Activated T-cell treated with anti-CD3 and anti-CD28 coated beads for 48 hours (primary cell): Measurements from ENCODE around the gene PXMP4.
A peak's percentile ranks its signal among the peaks of the same experiment; 100 is the strongest.

Experiments
- DNase-seq: peaks from one replicate; pipeline ENCODE4 v3.0.0-alpha.2; 2020; ENCODE audit warnings: low read depth

PXMP4 gene

GRCh38 chr20:33732166-33732970 is 12.3 kb upstream of the PXMP4 start:
- no peak for DNase-seq

GRCh38 chr20:33731693-33732165 is 11.6 kb upstream of the PXMP4 start, which contains the start of gene ZNF341:
Gene ZNF341 (plus strand): TSS chr20:33731996. CDS start chr20:33732022, 26 bp downstream.
- peak; percentile 89 for DNase-seq

GRCh38 chr20:33730946-33731692 is 11.0 kb upstream of the PXMP4 start:
- no peak for DNase-seq

DNA sequence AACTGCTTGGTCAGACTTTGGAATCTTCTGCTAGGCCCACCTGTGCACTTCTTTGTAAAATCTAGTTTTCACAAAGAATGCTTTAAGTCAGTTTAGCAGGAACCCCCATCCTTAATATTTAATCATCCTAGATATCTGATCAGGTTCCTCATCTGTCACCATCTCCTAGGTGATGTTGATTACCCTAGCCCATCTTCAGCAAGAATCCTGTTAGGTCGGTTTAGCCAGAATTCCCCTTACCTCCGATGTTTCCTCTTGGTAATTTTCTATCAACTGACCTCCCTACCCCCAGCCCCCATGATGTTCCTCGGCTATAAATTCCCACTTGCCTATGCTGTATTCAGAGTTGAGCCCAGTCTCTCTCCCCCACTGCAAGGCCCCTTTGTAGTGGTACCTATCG is 9.0 kb upstream of the PXMP4 start:
- no peak for DNase-seq

DNA sequence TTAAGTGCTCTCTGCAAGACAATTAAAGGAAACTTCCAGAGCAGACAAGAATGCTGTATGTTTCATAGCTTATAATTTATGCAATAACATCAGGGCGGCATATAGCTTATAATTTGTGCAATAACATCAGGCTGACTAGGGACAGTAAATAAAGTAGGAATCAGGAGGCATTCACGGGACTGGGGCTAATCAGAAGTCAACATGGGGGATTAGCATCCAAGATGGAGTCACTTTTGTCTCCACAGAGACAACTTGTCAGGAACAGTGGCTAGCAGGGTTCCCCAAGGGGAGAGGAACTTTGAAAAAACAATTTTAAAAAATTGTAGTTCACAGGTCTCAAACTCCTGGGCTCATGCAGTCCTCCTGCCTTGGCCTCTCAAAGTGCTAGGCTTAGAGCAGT is 8.4 kb upstream of the PXMP4 start:
- DNase-seq, result no peak

- DNase-seq, result no peak
These were observed 7.7 kb upstream of the PXMP4 start for GRCh38 chr20:33727806-33728205.

- DNase-seq, result no peak
These were observed 7.0 kb upstream of the PXMP4 start for GRCh38 chr20:33727115-33727479.

DNA sequence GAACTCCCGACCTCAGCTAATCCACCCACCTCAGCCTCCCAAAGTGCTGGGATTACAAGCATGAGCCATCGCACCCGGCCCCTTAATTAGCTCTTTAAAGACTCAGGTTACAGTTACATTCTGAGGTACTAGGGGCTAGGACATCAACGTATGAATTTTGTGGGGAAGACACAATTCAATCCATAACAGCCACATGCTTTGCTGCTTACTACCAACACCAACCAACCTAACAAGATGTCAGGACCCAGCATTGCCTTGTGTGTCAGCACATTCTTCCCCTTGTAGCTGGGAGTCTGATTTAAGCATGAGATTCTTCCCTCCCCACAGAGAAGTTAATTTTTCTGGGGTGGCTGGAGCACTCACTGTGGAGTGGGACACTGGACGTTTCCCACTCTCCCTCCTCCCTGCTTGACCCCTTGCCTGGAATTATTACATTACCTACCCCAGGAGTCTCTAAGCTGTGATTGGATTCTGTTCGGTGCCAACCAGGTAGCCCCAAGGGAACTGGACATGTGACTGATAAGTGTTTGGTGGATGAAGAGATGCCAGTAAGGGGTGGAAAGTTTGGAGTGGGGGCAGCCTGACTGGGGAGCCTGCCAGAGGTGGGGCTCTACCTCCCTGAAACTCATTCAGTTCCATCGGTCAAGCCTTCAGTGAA is 5.6 kb upstream of the PXMP4 start:
- DNase-seq, result no peak

GRCh38 chr20:33724439-33725094 is 4.5 kb upstream of the PXMP4 start:
- no peak for DNase-seq

DNA sequence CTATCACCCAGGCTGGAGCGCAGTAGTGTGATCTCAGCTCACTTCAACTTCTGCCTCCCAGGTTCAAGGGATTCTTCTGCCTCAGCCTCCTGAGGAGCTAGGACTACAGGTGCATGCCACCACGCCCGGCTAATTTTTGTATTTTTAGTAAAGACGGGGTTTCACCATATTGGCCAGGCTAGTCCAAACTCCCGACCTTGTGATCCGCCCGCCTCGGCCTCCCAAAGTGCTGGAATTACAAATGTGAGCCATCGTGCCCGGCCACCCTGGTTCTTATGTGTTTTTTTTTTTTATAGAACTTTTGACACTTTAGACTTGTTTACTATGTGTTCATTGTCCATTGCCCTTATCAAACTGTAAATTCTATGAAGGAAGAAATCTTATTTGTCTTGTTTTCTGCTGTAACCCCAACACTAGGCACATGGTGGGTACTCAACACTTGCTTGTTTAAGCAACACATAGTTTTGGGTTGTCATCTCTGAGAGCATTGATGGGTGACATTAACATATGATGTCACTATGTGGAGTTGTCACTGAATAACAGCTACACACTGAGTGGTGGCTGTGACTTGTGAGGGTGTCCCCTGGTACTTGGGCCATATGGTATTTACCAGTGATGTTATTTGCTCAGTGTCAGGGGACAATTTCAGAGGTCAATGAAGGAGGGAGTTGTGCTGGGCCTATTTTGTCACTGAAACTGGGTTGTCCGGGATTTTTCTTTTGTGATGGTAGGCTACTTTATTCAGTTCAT is 1.5 kb upstream of the PXMP4 start:
- no peak for DNase-seq

DNA sequence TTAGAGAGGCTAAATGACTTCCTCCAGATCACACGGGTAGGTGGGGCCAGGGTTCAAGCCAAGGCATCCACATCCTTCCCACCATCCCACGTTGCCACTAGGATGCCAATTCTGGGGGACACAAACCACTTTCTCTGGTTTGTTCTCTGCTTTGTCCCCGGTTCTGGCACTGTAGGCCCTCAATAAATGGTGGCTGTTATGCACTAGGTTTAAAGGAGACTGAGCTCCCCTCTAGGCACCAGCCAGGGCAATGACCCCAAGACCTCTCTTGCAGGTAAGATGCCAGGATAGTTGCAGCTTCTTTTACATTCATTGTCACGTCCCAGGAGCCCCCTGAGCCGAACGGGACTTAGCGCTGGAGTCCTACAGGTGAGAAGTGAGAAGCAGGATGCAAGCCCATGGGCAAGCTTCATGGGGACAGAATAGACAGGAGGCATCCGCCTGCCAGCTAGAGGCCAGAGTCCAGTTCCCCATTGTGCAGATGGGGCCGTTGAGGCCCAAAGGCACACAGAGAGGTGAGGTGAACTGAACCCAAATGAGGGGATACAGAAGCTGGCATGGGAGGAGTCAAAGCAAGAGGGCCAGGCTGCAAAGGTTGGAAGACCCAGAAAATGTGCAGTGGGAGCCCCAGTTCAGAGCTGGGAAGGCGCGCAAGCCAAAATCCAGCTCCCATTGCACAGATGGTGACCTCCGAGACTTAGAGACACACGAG is 677 bp downstream of the PXMP4 start:
- DNase-seq, result no peak

GRCh38 chr20:33716498-33716897 is 3.6 kb downstream of the PXMP4 start:
- DNase-seq, result no peak

DNA sequence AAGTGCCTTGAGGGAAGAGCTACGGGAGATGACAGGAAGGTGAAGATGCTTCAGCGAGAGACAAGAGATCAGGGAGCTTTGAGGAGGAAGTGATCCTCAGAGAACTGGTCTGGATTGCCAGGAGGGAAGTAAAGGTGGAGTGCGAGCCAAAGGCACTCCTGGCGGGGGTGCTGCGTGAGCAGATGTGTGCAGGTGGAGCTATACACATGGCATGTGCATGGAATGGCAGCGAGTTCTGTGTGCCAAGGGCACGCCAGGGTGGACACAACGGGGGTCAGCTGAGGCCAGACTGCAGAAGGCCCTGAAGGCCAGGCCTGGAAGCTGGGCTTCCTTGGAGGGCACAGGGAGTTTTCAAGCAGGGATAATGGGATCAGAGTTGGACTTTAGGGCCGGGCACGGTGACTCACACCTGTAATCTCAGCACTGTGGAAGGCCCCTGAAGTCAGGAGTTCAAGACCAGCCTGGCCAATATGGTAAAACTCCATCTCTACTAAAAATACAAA is 6.2 kb downstream of the PXMP4 start:
- no peak for DNase-seq

- no peak for DNase-seq
These were observed 8.7 kb downstream of the PXMP4 start for GRCh38 chr20:33711446-33711738.

DNA sequence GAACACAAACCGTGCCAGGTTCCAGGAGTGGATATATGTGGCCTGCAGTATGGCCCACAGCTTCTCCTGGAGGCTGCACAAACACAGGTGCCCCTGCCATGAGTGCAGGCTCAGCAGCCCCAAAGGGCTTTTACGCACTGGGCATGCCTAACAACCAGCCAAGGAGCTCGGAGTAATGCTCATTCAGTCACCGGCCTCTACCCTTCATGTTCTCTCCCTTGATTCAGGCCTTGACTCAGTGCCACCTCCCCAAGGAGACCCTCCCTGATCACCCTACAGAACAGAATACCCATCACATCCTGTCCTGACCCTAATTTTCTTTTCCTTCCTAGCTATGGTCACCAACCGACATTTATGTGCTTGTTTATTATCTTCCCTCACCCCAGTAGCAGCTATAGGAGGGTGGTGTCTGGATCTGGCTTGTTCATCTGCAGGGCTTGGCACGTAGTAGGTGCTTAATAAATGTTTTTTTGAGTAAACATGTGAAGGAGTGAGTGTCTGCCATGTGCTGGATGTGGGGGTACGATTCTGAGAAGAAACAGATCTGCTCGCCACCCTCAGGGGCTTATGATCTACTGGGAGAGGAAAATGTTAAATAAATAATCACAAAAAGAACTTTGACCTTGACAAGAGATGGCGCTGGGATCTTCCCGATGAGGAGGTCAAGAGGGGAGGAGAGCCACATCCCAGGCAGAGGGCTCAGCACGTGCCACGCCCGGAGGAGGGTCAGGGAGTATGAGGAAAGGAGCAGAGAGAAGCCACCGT is 9.2 kb downstream of the PXMP4 start:
- DNase-seq, result no peak

DNA sequence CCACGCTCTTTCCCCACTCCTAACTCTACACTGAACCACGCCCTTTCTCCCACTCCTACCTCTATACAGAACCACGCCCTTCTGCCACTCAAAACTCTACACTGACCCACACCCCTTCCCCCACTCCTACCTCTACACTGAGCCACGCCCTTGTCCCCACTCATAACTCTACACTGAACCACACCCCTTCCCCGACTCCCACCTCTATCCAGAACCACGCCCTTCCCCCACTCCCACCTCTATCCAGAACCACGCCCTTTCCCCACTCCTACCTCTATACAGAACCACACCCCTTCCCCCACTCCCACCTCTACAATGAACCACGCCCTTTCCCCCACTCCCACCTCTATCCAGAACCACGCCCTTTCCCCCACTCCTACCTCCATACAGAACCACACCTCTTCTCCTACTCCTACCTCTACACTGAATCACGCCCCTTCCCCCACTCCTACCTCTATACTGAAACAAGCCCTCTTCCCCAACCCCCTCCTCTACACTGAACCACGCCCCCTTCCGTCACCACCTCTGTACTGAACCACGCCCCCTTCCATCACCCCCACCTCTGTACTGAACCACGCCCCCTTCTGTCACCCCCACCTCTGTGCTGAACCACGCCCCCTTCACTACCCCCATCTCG is 10.1 kb downstream of the PXMP4 start:
- no peak for DNase-seq

DNA sequence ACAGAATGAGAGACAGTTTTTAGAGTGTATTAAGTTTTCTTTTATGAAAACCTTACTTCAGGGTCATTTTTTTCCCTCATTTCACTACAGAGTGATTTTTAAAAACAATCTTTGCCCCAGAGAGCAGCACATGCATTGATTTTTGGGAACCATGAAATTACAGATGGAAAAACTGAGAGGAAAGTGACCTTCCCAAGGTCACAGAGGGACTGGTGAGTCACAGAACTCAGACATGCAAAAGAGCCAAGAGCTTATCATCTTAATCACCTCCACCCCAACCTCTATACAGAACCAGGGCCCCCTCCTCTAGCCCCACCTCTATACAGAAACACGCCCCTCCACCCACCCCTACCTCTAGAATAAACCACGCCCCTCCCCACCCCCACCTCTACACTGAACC is 10.7 kb downstream of the PXMP4 start:
- DNase-seq, result no peak

- DNase-seq, result no peak
These were observed 12.4 kb downstream of the PXMP4 start for GRCh38 chr20:33707668-33708067.

GRCh38 chr20:33704197-33704924 is 15.7 kb downstream of the PXMP4 start:
- DNase-seq, result no peak
